Effector memory CD4-positive, alpha-beta T cell (primary cell): ENCODE results near the gene HSD3B1.

Experiments used
- DNase-seq, 3 donors: peaks; one replicate each; pipeline ENCODE4 v3.0.0-alpha.2; 2020
- H3K27ac ChIP-seq: 2 replicates; pipeline ENCODE4 v1.7.0; 2013; ENCODE audit warnings: mild to moderate bottlenecking, low read length, moderate library complexity; ENCODE audit not compliant: insufficient read depth, poor library complexity, severe bottlenecking
- H3K27me3 ChIP-seq: replicated peaks from 2 replicates; pipeline ENCODE4 v1.7.0; 2013; ENCODE audit warnings: mild to moderate bottlenecking, low read length; ENCODE audit not compliant: insufficient read depth, control insufficient read depth, poor library complexity, severe bottlenecking
- H3K36me3 ChIP-seq: 2 replicates; pipeline ENCODE4 v1.7.0; 2013; ENCODE audit warnings: mild to moderate bottlenecking, low read length, moderate library complexity; ENCODE audit not compliant: control insufficient read depth, insufficient read depth
- H3K4me1 ChIP-seq: 2 replicates; pipeline ENCODE4 v1.7.0; 2013; ENCODE audit warnings: low read length, mild to moderate bottlenecking; ENCODE audit not compliant: control insufficient read depth, insufficient read depth, poor library complexity, severe bottlenecking
- H3K4me3 ChIP-seq: 2 replicates; pipeline ENCODE4 v1.7.0; 2013; ENCODE audit warnings: low read length, low read depth, mild to moderate bottlenecking; ENCODE audit not compliant: insufficient read depth, poor library complexity, severe bottlenecking
- H3K9me3 ChIP-seq: 2 replicates; pipeline ENCODE4 v1.7.0; 2013; ENCODE audit warnings: mild to moderate bottlenecking, low read length, moderate library complexity; ENCODE audit not compliant: control insufficient read depth

Gene HSD3B1

DNA sequence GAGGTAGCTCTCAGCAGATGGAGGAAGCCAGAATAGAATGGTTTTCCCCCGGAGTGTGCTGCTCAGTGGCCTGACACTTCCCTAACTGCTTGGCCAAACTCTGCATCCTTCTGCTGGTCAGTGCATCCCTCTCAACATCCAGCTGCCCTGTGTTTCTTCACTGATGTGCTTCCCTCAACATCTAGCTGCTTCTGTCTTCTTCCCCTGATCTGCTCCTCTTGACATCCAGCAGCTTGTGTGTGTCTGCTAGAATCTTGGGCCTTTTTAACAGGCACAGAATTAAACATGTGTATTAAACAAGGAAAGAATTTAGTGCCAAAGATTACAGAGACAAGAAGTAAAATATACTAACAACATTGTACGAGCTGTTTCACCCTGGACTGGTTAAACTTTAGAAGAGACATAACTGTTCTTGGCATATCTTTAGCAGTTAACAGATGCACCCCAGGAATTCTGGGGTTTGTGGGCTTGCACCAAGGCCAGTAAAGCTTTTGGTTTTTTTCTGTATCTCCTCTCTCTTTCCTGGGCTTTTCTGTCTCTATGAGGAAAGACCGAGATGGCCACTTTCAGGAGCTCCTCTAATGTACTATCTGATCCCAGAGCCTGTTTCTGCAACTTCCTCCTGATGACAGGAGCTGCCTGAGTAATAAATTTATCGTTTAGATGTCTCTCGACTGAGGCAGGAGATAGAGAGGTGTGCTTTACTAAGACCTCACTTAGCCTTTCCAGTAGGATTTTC is 34.8 kb upstream of the HSD3B1 start:
- no peak for DNase-seq
- no peak overlapping the region for H3K27ac ChIP-seq
- H3K4me3 ChIP-seq, result no peak overlapping the region
- no peaks in the 10 kb centered on the region for H3K27me3 ChIP-seq
- H3K4me1 ChIP-seq, result no peaks in the 10 kb centered on the region
- H3K9me3 ChIP-seq, result no peaks in the 10 kb centered on the region
- H3K36me3 ChIP-seq, result no peaks in the 10 kb centered on the region

DNA sequence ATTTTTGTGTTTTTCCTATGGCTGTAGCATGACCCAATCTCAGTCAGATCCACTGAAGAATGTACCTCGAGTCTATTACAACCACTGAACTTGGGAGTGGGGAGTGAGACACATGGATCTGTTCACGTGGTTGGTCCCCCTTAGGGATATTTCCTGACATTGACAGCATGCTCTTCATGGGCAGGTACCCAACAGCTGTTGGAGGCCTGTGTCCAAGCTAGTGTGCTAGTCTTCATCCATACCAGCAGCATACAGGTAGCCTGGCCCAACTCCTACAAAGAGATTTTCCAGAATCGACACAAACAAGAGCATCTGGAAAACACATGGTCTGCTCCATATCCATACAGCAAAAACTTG is 34.2 kb upstream of the HSD3B1 start:
- Histone ChIP-seq H3K27me3 (no peaks in the 10 kb centered on the region), H3K4me1 (no peaks in the 10 kb centered on the region), H3K4me3 (no peak overlapping the region), H3K9me3 (no peaks in the 10 kb centered on the region), H3K36me3 (no peaks in the 10 kb centered on the region), H3K27ac (no peak overlapping the region)
- no peak for DNase-seq

DNA sequence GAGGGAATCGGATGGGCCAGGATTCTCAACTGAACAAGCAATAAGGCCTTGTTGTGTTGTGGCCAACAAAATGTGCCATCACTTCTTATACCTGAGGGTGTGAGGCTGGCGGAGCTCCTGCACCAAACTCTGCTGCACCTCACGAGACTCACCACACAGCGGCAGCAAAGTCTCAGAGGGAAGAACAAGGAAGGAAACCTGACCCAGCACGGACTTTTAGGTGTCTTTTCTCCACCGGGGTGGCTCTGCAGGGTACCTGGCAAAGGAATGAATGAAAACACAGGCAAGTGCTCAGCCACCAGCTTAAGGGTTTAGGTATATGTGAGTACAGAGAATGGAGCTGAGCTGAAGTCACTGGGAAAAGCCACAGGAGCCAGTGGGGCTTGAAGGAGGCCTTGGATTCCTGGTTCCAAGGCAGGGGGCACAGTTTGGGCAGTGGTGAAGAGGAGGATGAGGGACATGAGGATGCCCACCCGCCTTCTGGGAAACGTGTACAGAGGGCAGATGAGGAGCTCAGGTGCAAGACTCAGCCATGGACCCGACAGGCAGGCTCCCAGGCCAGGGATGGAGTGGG is 31.1 kb upstream of the HSD3B1 start:
- Histone ChIP-seq H3K27me3 (no peaks in the 10 kb centered on the region), H3K36me3 (no peaks in the 10 kb centered on the region), H3K4me3 (no peak overlapping the region), H3K9me3 (no peaks in the 10 kb centered on the region), H3K27ac (no peak overlapping the region), H3K4me1 (no peaks in the 10 kb centered on the region)
- DNase-seq, result no peak

DNA sequence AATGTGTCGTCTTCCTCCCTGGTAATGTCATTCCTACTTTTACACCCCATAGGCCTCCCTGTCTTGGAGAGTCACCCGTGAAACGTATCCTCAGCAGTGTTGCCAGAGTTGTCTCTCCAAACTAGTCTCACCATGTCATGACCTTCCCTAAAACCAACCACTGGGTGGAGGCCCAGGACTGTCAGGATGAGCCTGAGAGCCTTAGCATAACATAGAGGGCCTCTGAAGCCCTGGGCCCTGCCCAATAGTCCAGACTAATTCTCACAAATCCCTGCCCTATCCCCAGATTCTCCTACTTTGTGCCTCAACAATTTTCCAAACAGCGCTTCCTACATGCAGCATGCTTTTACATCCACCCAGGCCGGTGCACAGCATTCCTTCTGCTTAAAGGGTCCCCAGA is 29.3 kb upstream of the HSD3B1 start:
- DNase-seq, result no peak
- Histone ChIP-seq H3K4me3 (no peak overlapping the region), H3K4me1 (no peaks in the 10 kb centered on the region)

DNA sequence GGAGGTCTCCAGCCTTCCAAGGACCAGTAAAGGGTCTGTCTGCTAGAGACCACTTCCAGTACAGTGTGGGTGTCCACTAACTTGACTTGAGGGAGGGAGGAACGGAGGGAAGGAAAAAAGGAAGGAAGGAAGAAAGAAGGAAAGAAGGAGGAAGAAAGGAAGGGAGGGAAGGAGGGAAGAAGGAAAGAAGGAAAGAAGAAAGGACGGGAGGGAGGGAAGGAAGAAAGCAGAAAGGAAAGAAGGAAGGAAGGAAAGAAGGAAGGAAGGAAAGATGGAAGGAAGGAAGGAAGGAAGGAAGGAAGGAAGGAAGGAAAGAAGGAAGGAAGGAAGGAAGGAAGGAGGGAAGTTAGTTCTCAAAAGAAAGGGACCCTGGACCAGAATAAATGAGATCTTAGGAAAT is 26.8 kb upstream of the HSD3B1 start:
- H3K27ac ChIP-seq, result no peak overlapping the region
- H3K4me1 ChIP-seq, result no peaks in the 10 kb centered on the region
- H3K9me3 ChIP-seq, result no peaks in the 10 kb centered on the region
- H3K27me3 ChIP-seq, result no peaks in the 10 kb centered on the region
- H3K36me3 ChIP-seq, result no peaks in the 10 kb centered on the region
- no peak overlapping the region for H3K4me3 ChIP-seq
- no peak for DNase-seq

More for the DNA sequence above, 29.3 kb upstream of the HSD3B1 start:
- Histone ChIP-seq H3K36me3 (no peaks in the 10 kb centered on the region), H3K27me3 (no peaks in the 10 kb centered on the region), H3K9me3 (no peaks in the 10 kb centered on the region), H3K27ac (no peak overlapping the region)

DNA sequence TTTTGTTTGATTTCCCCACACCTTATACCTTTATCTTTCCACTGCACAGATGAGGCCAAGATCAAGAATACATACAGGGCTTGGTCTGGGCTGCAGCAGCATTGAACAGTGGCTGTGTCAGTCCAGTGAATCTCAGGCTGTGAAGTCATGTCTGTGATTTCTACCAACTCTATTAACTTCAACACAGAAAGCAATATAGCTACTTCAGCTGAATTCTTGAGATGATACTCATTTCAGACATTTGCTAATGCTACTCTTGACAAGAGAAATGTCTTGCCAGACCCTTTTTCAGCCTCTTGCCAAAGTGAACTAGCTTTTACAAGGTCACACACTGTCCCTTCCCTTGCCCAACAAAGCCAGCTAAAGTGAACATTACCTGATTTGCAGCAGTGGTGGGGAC is 25.1 kb upstream of the HSD3B1 start:
- Histone ChIP-seq H3K36me3 (no peaks in the 10 kb centered on the region), H3K4me3 (no peak overlapping the region), H3K27me3 (no peaks in the 10 kb centered on the region), H3K9me3 (no peaks in the 10 kb centered on the region), H3K27ac (no peak overlapping the region), H3K4me1 (no peaks in the 10 kb centered on the region)
- no peak for DNase-seq

DNA sequence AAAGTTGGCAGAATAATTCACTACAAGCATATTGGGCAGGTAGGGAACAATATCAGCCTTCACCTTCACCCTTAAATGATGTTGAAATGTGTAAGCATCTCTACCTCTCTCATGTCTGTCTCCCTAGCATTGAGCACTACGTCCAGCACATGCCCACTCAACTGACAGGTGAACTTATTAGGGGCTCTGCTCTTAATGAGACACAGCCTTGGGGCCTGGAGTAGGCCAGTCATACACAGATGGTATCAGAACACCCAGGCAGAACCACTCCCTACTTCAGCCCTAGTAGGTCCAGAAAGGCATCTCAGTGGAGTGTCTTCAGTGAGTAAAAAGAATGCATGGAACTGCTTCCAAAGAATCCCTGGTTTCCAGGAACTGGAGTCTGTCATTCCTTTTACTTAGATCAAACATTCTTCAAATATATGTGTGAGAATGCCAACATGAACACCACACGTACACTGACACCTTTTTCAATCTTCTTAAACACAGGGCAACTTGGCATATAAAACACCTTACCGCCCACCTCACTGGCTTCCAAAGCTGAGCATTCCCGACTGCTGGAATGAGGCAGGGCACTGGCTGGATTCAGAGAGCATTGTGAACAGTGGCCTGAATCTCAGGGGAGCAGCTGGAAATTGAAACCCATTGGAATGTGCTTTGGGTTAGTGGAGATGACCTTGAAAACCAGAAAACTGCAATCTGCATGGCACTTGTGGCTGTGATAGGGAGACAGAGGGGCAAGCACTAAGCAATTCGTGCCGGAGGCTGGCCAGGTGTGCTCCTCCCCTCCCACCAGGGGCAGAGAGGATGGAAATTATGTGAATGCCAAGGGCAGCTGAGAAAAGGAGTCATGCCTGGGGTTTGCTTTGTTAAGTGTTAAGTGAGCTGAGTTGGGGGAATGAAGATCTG is 24.2 kb upstream of the HSD3B1 start:
- no peak overlapping the region for H3K4me3 ChIP-seq
- no peak overlapping the region for H3K27ac ChIP-seq
- no peak for DNase-seq
- no peaks in the 10 kb centered on the region for H3K9me3 ChIP-seq
- H3K36me3 ChIP-seq, result no peaks in the 10 kb centered on the region
- H3K4me1 ChIP-seq, result no peaks in the 10 kb centered on the region
- no peaks in the 10 kb centered on the region for H3K27me3 ChIP-seq

DNA sequence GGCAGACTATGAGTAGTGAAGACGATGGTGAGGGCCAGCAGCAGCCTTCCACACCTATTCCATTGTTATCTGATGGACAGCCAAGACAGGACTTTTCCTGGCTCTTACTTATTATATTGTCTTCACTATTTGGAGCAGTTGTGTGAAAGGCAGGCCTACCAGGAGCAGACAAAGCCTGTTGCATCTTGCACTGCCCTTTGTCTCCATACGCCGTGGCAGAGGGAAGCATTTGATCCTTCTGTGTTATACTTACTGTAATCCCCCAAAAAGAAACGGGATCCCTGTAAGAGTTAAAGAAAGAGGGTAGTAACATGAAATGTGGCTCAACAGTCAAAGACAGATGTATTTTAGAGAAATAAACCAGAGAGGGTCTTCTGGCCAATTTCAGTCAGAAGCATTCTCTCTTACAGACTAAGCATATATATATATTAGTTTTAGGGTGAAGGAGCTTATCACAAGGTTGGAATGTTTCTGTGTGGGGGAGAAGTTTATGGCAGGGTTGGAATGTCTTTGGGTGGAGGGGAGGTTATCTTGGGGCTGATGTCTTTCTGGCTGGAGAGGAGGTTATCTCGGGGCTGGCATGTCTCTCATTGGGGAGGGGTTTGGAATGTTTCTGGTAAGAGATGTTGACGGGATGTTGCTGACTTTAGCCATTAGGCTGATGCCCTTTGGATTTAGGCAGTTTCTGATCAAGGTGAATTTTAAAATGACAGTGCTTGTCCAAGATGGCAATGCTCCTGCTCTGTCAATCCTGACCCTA is 23.4 kb upstream of the HSD3B1 start:
- Histone ChIP-seq H3K36me3 (no peaks in the 10 kb centered on the region), H3K27me3 (no peaks in the 10 kb centered on the region), H3K27ac (no peak overlapping the region), H3K4me1 (no peaks in the 10 kb centered on the region), H3K9me3 (no peaks in the 10 kb centered on the region), H3K4me3 (no peak overlapping the region)
- no peak for DNase-seq

DNA sequence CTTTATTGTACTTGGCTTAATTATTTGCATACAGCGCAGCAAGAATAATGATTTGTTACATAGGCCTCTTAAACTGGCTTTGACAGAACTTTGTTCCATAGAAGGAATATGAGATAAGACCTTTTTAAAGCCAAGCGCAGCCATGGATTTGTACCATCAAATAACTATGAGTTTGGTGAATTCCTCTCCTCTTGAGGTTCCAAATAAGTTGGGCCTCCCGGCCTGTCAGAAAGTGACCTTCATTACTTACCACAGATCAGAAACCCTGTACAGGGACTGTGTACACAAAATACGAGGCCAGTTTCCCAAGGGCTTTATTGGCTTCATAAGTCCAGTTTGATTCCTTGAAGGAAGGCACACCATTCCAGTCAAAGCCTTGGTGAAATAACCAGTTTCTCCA is 21.8 kb upstream of the HSD3B1 start:
- no peak overlapping the region for H3K4me3 ChIP-seq
- no peaks in the 10 kb centered on the region for H3K9me3 ChIP-seq
- H3K36me3 ChIP-seq, result no peaks in the 10 kb centered on the region
- DNase-seq, result no peak
- no peak overlapping the region for H3K27ac ChIP-seq
- no peaks in the 10 kb centered on the region for H3K4me1 ChIP-seq
- H3K27me3 ChIP-seq, result no peaks in the 10 kb centered on the region
